Measurements from ENCODE around the gene FFAR3.

DNA sequence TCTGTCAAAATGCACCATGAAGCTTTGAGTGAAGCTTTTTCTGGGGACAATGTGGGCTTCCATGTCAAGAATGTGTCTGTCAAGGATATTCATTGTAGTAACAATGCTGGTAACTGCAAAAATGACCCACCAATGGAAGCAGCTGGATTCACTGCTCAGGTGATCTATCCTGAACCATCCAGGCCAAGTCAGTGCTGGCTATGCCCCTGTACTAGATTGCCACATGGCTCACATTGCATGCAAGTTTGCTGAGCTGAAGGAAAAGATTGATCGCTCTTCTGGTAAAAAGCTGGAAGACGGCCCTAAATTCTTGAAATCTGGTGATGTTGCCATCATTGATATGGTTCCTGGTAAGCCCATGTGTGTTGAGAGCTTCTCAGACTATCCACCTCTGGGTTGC is 25.3 kb downstream of the FFAR3 start:
- TF ChIP-seq POLR2AphosphoS5 (IDR thresholded peaks at IDR 0.05; ENCODE audit: low read depth, low read length): no peak
- TF ChIP-seq POLR2A (IDR thresholded peaks at IDR 0.05; ENCODE audit: low read depth, low read length): no peak
- no peak for TF ChIP-seq TAF1 (IDR thresholded peaks at IDR 0.05; ENCODE audit: low read depth, low read length)
- no peak for TF ChIP-seq PAX5 (IDR thresholded peaks at IDR 0.05; ENCODE audit: insufficient read depth, low read length, severe bottlenecking)
- TF ChIP-seq SPI1 (IDR thresholded peaks at IDR 0.05; ENCODE audit: low read depth, low read length): no peak
- TF ChIP-seq POU2F2 (IDR thresholded peaks at IDR 0.05; ENCODE audit: low read depth, low read length): no peak
